K562 (cell line): ENCODE measurements around the gene HSPA8. TPM values are rescaled to one million over a fixed set of nuclear protein-coding genes. Genes with fewer than 3 reads are reported as not detected.

ENCODE experiments used
- AFF4 ChIP-seq: sonication (generic); formaldehyde crosslinking; IDR thresholded peaks from 2 replicates; pipeline ENCODE4 v1.8.0; 2023; ENCODE audit warnings: mild to moderate bottlenecking, missing genetic modification reagents
- CHD7 ChIP-seq: fragments of 200-600 bp; sonication (generic); IDR thresholded peaks from one replicate; pipeline ENCODE4 v1.6.1; 2012; ENCODE audit warnings: mild to moderate bottlenecking, low read depth, low read length, inconsistent platforms
- KDM4B ChIP-seq, 2 experiments: fragments of 450-650 bp in 1 of 2; sonication (generic) in 1 of 2; IDR thresholded peaks; 2 replicates each; pipeline ENCODE4 v1.6.1; 2016 to 2017; ENCODE audit warnings: borderline replicate concordance in 2 of 2, antibody characterized with exemption in 1 of 2, low read depth in 1 of 2, mild to moderate bottlenecking in 1 of 2
- NFRKB ChIP-seq: fragments of 450-650 bp; IDR thresholded peaks from 2 replicates; pipeline ENCODE4 v1.6.1; 2016; ENCODE audit warnings: low read depth
- polyA plus RNA-seq, 8 experiments: library from polyadenylated mRNA; depleted of rRNA in 4 of 8; stranded (reverse) in 5 of 8; unstranded in 3 of 8; fragments of >200 nt; fragmentation: Nextera tagmentation in 2 of 8; fragmentation: Illumina TruSeq in 1 of 8; extraction: Ambion mirVana in 2 of 8; extraction: Trizol in 1 of 8; gene quantifications; 2 replicates each; pipeline versions ENCODE4 v1.2.1 to v1.2.3, GENCODE V29; 2011 to 2014; ENCODE audit warnings: inconsistent platforms in 1 of 8, missing spikeins in 1 of 8
- total RNA-seq, 7 experiments: library from RNA; depleted of rRNA in 6 of 7; stranded (reverse); fragments of >200 nt in 6 of 7; fragmentation: Illumina TruSeq in 2 of 7; extraction: Trizol in 2 of 7; gene quantifications; 2 replicates each; pipeline versions ENCODE4 v1.2.1 to v1.2.3, GENCODE V29; 2011 to 2021; ENCODE audit warnings: low replicate concordance in 1 of 7

The HSPA8 gene
- total and polyA plus RNA-seq, 9 of the 15 experiments (the other 6 are each of a cell fraction or from before 2014, with no cell fraction given): 1,250 to 3,966 (median 2,773) TPM

- TF ChIP-seq CHD7 (no peak), AFF4 (CRISPR knock-in tag) (no peak), KDM4B (IDR thresholded peaks at IDR 0.05; ENCODE audit: borderline replicate concordance in 2 of 2, low read depth in 1 of 2) (no peak), NFRKB (no peak)
- TF ChIP-seq, all 486 proteins: peak for 0
These were observed 26.1 kb downstream of the HSPA8 start (continued) for GRCh38 chr11:123035831-123036230.
